ENCODE data around the gene SP2. TPM values are rescaled to one million over a fixed set of nuclear protein-coding genes. Genes with fewer than 3 reads are reported as not detected.

The SP2 gene
- total RNA-seq, 2 donors from 2014 or later = 15.2 to 15.8 TPM

- H3K27me3 ChIP-seq (replicated peaks; ENCODE audit: insufficient read depth) = no peaks in the 10 kb centered on the region
- no peaks in the 10 kb centered on the region for H3K9me3 ChIP-seq
- peak; percentile 74 for DNase-seq (ENCODE audit: low spot score)
- intact Hi-C loops (cut with DNase I) = loop anchor here (5.0 kb wide), 1 partner anchor 42 kb away; no protein-coding TSS in a partner anchor
- no peaks in the 10 kb centered on the region for H3K4me1 ChIP-seq (replicated peaks)
- peak overlapping the region; percentile 60 to 74 for H3K27ac ChIP-seq
- H3K36me3 ChIP-seq = no peaks in the 10 kb centered on the region
- WGBS = 11% methylated on average over 8 of the region's 8 CpGs
- TF ChIP-seq POLR2AphosphoS5 (IDR thresholded peaks at IDR 0.05) (peak; percentile 59), CTCF (IDR thresholded peaks at IDR 0.05) (no peak)
- H3K4me3 ChIP-seq = no peak overlapping the region
Measured at GRCh38 chr17:47905221-47905733, 9.2 kb downstream of the SP2 start.

- TF ChIP-seq POLR2AphosphoS5 (IDR thresholded peaks at IDR 0.05) (no peak), POLR2A (IDR thresholded peaks at IDR 0.05) (no peak), CTCF (IDR thresholded peaks at IDR 0.05) (no peak)
- intact Hi-C loops (cut with DNase I) = loop anchor here (5.0 kb wide), 1 partner anchor 41 kb away; no protein-coding TSS in a partner anchor
- no peaks in the 10 kb centered on the region for H3K36me3 ChIP-seq
- no peaks in the 10 kb centered on the region for H3K4me1 ChIP-seq (replicated peaks)
- 64% methylated on average over 3 of the region's 3 CpGs for WGBS
- H3K27ac ChIP-seq = peak overlapping the region; percentile 60 to 74
- no peaks in the 10 kb centered on the region for H3K27me3 ChIP-seq (replicated peaks; ENCODE audit: insufficient read depth)
- no peaks in the 10 kb centered on the region for H3K9me3 ChIP-seq
- DNase-seq (ENCODE audit: low spot score) = no peak
- no peak overlapping the region for H3K4me3 ChIP-seq
Measured at GRCh38 chr17:47906443-47906842, 10.4 kb downstream of the SP2 start.

- Histone ChIP-seq H3K4me1 (replicated peaks) (no peaks in the 10 kb centered on the region), H3K36me3 (no peaks in the 10 kb centered on the region), H3K27me3 (replicated peaks; ENCODE audit: insufficient read depth) (no peaks in the 10 kb centered on the region), H3K4me3 (no peak overlapping the region), H3K9me3 (no peaks in the 10 kb centered on the region), H3K27ac (no peak overlapping the region)
- DNase-seq (ENCODE audit: low spot score) = no peak
- intact Hi-C loops (cut with DNase I) = loop anchor here (5.0 kb wide), 1 partner anchor 39 kb away; no protein-coding TSS in a partner anchor
- TF ChIP-seq CTCF (IDR thresholded peaks at IDR 0.05) = no peak
- TF ChIP-seq POLR2AphosphoS5 (IDR thresholded peaks at IDR 0.05) = no peak
- TF ChIP-seq POLR2A (IDR thresholded peaks at IDR 0.05) = no peak
- 70% methylated on average over 8 of the region's 8 CpGs for WGBS
Measured at GRCh38 chr17:47907932-47908562, 12.0 kb downstream of the SP2 start.

GRCh38 chr17:47913050-47913449 is 17.0 kb downstream of the SP2 start:
- TF ChIP-seq CTCF (IDR thresholded peaks at IDR 0.05) (no peak), POLR2A (IDR thresholded peaks at IDR 0.05) (no peak), POLR2AphosphoS5 (IDR thresholded peaks at IDR 0.05) (no peak)
- Histone ChIP-seq H3K4me3 (no peak overlapping the region), H3K4me1 (replicated peaks) (no peaks in the 10 kb centered on the region), H3K9me3 (no peaks in the 10 kb centered on the region), H3K36me3 (no peaks in the 10 kb centered on the region), H3K27me3 (replicated peaks; ENCODE audit: insufficient read depth) (no peaks in the 10 kb centered on the region), H3K27ac (no peak overlapping the region)
- 92% methylated on average over 2 of the region's 2 CpGs for WGBS
- DNase-seq (ENCODE audit: low spot score) = no peak
- intact Hi-C loops (cut with DNase I) = no loop called here

Data from prostate gland (tissue), 2 donors.